A172 (cell line): ENCODE measurements around the gene KMT2A. TPM values are rescaled to one million over a fixed set of nuclear protein-coding genes. Genes with fewer than 3 reads are reported as not detected.
"Not testable (repeated sequence)": the region's sequence is repeated elsewhere in the genome, so short reads cannot be mapped to it uniquely, and the experiment has no call there.

Experiments
- DNase-seq: peaks from one replicate; pipeline ENCODE4 v3.0.0-alpha.2; 2015; ENCODE audit warnings: low spot score
- total RNA-seq: library from RNA; depleted of rRNA; stranded (reverse); fragments of >200 nt; shearing (Covaris generic); gene quantifications from 2 replicates; pipeline ENCODE4 v1.2.3, GENCODE V29; 2014; rRNA removed

The KMT2A gene
- total RNA-seq: 15.2 and 19.1 TPM in 2 replicates

DNA sequence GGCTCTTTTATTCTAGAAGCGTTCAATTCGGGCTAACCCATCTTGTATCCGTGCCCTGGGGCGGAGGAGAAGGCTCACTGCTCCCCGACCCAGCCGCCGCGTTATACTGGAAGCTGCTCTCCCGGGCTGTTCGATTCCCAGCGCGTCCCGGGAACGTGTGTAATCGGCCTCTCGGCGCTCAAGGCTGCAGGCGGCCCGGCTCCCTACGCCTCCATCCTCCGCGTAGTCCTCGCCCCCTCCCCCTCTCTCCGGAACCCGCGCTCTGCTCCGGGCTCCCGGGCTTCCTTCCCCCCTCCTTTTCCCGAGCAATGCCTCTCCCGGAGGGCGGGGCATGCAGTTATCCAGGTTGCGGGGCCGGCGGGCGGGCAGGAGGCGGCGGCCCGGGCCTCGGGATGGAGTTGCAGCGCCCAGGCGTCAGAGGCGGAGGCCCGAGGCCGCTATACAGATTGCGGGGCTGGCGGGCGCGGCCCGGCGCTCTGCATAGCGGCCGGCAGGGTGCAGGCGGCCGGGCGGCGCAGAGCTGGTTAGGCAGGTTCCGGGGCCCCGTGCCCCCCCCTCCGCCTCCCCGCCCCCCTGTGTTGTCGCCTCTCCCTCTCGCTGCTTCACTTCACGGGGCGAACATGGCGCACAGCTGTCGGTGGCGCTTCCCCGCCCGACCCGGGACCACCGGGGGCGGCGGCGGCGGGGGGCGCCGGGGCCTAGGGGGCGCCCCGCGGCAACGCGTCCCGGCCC, at the start of gene KMT2A:
TSS of gene KMT2A (plus strand) at position 600 of the 732 bp plus-strand sequence. CDS start at position 621, 21 bp downstream.
- peak; percentile 78 for DNase-seq

DNA sequence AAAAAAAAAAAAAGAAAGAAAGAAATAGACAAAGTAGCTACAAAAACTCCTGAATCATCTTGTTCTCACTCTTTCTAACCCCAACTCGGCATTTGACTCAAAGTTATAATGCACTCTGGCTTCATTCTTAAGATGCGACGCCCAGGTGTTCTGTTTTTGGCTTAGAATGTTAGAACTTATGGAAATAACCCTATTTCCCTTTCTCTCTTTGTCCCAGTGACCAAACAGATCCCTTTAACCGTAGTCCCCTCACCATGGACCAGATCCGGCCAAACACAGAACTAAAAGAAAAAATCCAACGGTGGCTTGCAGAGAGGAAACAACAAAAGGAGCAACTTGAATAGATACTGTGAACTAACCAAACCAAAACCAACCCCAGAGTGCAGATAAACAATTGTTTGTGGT, 40.2 kb upstream of the KMT2A start:
- DNase-seq: no peak

GRCh38 chr11:118397448-118397847, 38.8 kb upstream of the KMT2A start:
- no peak for DNase-seq

DNA sequence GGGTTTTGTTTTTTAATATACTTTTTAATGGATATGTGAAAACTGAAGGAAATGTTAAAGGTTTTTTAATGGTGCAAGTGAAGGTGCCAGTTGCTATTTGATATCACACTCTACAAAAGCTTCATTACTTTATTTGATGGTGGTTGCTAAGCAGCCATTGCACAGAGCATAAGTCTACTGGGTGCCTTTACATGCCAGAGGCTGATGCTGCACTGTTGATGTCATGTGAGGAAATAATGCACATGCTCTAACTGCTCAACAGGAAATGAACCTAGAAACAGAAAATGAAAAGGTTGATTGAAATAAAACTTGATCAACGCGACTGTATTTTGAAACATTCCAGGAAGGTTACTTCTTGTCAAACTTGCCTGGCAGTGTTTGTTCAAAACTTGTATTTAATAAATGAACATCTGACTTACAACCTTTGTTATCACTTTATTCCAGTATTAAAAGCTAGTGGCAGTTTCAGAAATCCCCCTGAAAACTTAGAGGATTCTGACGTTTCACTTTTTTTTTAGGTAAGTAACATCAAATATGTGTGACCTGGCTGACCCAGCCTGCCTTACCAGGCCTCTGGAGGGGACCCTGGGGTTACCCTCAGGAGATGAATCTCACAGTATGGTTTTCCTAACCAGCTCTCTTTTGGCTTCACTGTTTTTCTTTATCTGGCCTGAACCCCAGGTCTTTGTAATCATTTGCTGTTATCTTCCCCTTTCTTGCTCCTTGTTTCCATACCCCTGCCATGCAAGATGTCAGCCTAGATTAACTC, 37.3 kb upstream of the KMT2A start:
- DNase-seq: no peak

DNA sequence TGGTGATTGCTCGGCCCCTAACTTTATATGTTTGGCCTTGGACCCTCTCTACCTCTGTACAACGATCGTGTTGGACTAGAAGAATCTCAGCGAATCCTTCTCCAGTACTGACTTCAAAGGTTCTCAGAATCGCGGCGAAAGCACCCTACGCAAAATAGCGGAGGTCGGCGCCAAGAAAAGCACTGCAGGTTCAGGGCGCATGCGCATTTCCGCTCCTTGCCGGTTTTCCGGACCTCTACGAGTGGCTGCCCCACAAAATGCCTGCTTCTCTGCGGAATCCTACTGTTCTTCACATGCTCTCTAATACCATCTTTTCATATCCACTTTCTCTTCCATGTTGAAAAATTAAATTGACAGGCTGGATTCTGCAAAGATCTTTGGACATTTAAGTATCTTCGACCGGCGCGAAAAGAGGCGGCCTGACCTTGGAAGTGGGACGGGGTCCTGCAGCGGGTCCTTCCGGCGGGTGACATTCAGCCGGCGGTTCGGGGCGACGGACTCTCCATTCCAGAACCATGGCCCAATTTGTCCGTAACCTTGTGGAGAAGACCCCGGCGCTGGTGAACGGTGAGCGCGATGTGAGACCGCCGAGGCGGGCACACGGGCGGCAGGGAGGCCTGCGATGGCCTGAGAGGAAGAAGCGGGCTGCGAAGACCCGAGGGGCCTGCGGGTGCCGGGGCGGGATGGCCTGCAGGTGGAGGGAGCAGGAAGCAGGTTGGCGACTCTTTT, 35.0 kb upstream of the KMT2A start, which contains the start of gene ATP5MG:
TSS of gene ATP5MG (plus strand) at position 456 of the 729 bp plus-strand sequence. CDS start at position 516, 60 bp downstream.
- DNase-seq: peak; percentile 71

- DNase-seq: peak; percentile 28
Measured at GRCh38 chr11:118401880-118402590, 34.3 kb upstream of the KMT2A start.

DNA sequence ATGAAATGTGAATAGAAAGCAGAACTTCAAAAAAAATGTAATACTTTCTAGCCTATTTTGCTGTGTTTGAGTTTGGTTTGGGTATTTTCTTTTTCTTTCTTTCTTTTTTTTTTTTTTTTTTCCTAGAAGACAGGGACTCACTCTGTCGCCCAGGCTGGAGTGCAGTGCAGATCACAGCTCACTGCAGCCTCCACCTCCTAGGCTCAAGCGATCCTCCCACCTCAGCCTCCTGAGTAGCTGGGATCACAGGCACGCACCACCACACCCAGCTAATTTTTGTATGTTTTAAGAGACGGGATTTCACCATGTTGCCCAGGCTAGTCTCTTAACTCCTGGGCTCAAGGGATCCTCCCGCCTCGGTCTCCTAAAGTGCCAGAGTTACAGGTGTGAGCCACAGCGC, 33.7 kb upstream of the KMT2A start:
- not testable (repeated sequence) for DNase-seq

DNA sequence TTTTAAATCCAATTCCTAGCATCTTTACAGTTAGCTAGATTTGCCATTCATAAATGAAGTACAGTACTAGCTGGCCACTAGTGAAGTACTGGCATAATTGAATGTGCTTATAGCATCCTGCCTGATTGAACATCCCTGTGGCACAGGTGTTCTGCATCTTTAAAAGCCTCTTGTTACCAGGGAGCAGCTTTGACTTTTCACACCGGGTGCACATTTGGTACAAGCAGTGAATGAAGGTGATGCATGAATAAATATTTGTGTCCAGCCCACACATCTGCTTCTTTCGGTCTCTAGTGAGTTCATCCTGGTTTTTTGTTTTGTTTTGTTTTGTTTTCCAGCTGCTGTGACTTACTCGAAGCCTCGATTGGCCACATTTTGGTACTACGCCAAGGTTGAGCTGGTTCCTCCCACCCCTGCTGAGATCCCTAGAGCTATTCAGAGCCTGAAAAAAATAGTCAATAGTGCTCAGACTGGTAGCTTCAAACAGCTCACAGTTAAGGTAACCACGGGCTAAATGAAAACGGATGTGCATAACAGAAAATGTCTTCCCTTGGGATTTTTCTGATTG, 29.6 kb upstream of the KMT2A start:
- DNase-seq: no peak

DNA sequence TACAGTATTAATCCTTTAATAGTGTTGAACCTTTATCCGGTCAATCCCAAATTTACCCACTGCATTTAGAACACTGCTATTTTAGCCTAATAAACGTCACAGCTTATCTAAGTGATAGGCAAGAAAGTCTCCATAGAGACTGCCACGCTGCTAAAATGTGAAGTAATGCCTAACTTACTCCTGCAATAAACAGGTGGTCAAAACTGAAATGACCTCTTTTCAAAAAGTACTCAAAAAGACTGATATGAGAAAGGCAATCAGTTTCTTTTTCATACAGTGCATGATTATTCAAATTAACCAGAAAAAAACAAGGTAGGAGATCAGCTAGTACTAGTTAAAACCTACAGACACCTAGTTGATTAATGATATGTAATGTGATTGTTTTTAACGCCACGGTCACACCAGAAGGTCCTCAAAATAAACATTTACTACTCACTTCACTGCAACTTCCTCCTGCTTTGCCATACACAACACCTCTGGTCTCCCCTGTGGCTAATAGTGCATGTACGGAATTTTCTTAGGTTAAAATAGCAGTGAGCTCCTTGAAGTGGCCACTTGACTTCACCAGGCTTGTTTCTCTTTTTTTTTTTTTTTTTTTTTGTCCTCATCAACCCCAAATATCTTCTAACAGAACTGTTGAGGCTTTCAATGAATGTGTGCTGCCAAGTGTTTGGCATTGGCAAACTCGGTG, 26.1 kb upstream of the KMT2A start:
- DNase-seq: no peak

- DNase-seq: no peak
Measured at GRCh38 chr11:118411530-118411929, 24.8 kb upstream of the KMT2A start.

DNA sequence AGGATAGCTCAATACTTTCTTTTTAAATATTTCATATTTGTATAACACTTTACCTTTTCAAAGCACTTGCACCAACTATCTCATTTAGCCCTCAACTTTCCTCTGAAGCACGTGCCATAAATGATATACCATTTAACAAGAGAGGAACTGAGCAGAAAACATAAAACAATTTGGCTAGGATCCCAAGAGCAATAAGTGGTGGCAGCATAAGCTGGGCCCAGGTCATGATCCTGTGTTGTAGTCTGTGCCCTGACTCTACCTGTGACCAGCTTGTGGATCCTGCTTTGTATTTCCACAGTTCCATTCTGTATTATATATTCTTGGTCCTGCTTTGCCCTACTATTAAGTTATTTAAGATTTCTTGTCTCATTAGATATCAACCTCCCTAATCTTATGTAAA, 23.4 kb upstream of the KMT2A start:
- no peak for DNase-seq

DNA sequence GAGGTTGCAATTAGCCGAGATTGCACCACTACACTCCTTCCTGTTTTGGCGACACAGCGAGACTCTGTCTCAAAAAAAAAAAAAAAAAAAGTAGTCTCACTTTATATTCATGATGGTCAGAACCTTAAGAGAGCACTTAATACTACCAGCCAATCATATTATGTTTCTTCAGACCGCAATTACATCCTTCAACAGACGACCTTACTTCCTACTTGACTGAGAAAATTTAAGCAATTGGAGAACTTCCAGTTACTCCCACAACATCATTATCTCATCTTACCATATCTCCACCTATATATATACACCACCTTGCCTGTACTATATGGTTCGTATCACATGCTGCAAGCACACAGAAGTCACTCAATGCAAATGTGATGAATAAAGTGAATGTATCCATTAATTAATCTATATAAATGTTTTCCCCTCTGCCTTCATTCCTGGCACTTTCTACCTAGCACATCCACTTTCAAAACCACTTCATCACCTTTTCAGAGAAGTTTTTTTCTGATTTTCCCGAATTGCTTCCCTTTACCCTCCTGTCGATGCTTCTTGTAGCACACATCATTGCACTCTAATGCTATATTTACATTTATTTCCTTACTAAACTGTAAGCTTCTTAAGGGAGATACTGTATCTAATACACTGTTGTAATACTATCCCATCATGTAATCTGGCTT, 21.1 kb upstream of the KMT2A start:
- DNase-seq: no peak

DNA sequence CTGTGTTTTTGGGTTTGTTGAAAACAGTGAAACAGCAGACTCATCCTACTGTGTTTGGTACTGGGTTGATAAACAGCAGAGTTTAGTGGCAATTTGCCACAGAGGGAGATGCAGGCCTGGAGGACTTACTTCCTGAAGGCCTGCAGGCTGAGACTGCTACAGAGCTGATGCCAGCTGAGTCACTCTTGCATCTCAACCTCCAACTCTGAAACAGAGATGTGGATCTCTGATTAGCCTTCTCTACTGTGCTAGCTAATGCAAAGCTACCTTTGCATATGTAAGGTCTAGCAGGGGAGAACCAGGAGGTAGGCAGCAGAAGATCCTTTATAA, 20.6 kb upstream of the KMT2A start:
- peak; percentile 87 for DNase-seq

- DNase-seq: not testable (repeated sequence)
Measured at GRCh38 chr11:118416900-118417299, 19.4 kb upstream of the KMT2A start.

DNA sequence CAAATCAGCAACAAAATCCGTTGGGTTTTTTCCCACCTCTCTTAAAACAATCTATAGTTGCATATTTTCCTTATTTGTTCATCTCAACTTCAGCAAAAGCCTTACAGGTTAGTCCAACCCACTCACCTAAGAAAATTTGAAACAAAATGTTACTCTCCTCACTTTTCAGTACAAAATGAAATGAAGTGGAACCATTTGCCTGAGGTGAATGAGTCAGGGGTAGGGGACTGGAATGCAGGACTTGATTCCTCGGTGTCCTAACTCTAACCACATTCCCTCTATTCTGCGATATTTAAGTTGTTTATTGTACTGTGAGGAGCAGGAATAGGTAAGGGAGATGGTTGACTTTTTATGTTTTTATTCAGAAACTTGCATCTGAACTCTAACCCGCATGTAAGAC, 18.5 kb upstream of the KMT2A start:
- DNase-seq: no peak

GRCh38 chr11:118418766-118419165, 17.5 kb upstream of the KMT2A start:
- no peak for DNase-seq

GRCh38 chr11:118427707-118428106, 8.6 kb upstream of the KMT2A start:
- no peak for DNase-seq

GRCh38 chr11:118430956-118431355, 5.3 kb upstream of the KMT2A start:
- no peak for DNase-seq

GRCh38 chr11:118434123-118434552, 2.2 kb upstream of the KMT2A start:
- DNase-seq: no peak
